Astrocyte of the spinal cord (primary cell): ENCODE data around the gene MMP21.

Source experiments
- DNase-seq: peaks from one replicate; pipeline ENCODE4 v3.0.0; 2011; ENCODE audit warnings: low read depth, low spot score
- H3K4me3 ChIP-seq: 2 replicates; pipeline ENCODE4 v1.5.1; 2011; ENCODE audit warnings: low read depth, mild to moderate bottlenecking, low read length, moderate library complexity
- CTCF ChIP-seq: IDR thresholded peaks from 2 replicates; pipeline ENCODE4 v1.5.1; 2012; ENCODE audit warnings: low read depth, mild to moderate bottlenecking, low read length, inconsistent platforms
- in situ Hi-C: cut with HindIII; loops from 2 replicates; pipeline ENCODE4 v1.10.0; 2017; ENCODE audit warnings: low sequenced_read_pairs

MMP21 gene

DNA sequence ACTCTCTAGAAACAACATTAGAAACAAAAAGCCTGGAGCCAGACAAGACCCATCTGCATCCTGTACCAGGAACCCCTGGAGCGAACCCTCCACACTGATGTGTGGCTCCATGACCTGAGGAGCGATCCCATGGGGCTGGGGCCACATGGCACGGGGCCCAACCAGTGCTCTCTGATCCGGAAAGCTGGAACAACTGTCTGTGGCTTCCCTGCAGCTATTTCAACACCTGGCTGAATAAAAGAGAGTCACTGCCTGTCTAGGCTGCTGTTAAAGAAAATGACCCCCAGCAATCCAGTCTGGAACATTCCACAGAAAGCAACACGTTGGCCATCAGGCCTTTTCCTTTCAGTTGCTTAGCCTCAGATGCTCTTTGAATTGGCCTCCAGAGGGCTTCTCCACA, 26.5 kb upstream of the MMP21 start:
- DNase-seq = no peak
- no peak for TF ChIP-seq CTCF
- H3K4me3 ChIP-seq = no peak overlapping the region
- in situ Hi-C loops = no loop called here

DNA sequence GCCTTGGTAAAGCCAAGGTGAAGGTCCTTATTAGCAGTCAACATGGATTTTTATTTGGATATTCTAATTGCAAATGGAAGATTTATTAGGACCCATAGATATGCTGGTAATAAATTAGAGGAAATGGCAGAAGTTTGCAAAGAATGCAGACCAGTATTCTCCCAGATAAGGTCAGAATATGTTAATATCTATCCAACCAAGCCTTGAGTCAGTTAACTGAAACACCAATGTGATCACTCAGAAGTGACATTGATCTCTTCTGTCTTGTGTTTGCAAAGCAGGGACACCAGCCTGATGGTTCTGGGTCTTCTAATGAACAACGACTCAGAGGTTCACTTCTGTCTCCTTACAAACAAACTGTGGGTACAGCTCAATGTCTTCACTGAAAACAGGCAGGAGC, 26.0 kb upstream of the MMP21 start:
- DNase-seq = no peak
- in situ Hi-C loops = no loop called here
- no peak overlapping the region for H3K4me3 ChIP-seq
- TF ChIP-seq CTCF = no peak

DNA sequence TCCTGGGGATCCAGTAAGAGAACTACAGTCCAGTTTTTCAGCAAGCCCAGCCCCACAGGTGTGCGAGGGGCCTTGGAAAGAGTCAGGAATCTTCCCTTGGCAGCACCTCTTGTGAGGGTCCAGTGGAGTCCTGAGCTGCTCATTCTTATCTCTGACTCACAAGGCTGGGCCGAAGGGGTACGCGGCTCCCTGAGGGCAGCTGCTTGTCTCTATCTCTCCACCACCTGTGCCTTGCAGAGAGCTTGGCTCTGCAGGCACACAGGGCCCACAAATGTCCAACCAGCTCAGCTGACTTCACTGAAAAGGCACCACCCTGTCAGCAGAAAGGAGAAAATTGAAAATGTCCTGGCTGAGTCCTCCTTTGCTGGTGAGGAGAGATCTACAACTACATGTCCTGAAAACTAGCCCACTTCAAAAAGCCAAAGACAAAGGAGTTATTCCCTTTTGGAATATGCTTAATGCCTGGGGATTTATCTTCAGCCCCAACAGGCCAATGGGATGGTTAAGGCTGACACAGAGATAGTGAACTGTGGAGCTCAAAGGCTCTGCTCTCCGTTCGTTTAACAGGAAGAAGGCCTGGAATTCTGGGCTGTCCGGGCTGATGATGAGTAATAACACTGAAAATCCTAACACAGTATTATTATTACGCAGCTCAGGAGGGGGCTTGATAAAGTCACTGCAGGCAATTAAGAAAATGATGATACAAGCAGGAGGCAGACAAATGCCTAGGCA, 24.0 kb upstream of the MMP21 start:
- no peak overlapping the region for H3K4me3 ChIP-seq
- in situ Hi-C loops = no loop called here
- no peak for TF ChIP-seq CTCF
- no peak for DNase-seq

DNA sequence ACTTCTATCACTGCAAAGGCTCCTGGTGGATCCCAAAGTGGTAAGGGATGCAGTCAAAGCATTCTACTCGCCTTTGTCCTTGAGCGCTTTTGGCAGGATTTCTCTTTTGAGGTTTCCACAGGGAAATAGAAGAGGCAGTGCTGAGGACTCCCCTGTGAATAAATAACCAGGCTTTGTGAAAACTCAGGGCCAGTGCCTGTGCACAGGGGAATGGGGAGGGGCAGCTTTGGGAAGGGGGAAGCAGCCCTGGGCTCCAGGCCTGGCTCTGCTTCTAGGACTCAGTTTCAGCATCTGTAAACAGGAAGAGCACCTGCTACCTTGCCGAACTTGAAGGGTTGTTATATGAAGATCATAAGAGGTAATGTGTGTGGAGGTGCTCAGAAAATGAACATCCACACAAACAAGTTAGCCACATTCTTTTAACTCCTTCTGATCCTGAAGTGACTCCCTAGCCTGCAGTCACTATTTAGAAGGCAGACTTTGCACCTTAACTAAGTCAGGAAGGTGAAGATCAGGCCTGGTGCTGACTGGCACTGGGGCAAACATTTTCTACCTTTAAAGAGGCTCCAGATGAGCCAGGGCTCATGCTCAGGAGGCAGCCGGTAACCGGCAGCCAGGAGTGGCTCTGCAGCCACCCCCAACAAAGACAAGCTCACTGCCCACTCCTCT, 22.5 kb upstream of the MMP21 start:
- in situ Hi-C loops = no loop called here
- no peak for TF ChIP-seq CTCF
- DNase-seq = no peak
- H3K4me3 ChIP-seq = no peak overlapping the region

- in situ Hi-C loops = no loop called here
- no peak overlapping the region for H3K4me3 ChIP-seq
- DNase-seq = no peak
- no peak for TF ChIP-seq CTCF
Measured at GRCh38 chr10:125797424-125797823, 21.8 kb upstream of the MMP21 start.

- H3K4me3 ChIP-seq = no peak overlapping the region
- TF ChIP-seq CTCF = no peak
- in situ Hi-C loops = no loop called here
- no peak for DNase-seq
Measured at GRCh38 chr10:125795637-125796190, 20.1 kb upstream of the MMP21 start.
